Endothelial cell of umbilical vein (primary cell): Measurements from ENCODE around the gene ASB13. TPM values are rescaled to one million over a fixed set of nuclear protein-coding genes. Genes with fewer than 3 reads are reported as not detected.

Experiments
- BruUV-seq: library from RNA; stranded (reverse); fragments of 400-500 nt; replicated peaks from 2 replicates; lab custom pipeline; 2021; lab: Mats Ljungman, UMichigan
- CTCF ChIA-PET: fragments of 300-600, 350-600 bp; sonication (Branson Sonifier 250); formaldehyde crosslinking; loops from one replicate; lab custom pipeline; 2021; ENCODE audit warnings: antibody characterized with exemption, inconsistent platforms; lab: Charles Lee
- POLR2A ChIA-PET: fragments of 300-600, 350-600 bp; sonication (Branson Sonifier 250); formaldehyde crosslinking; loops from one replicate; lab custom pipeline; 2021; ENCODE audit warnings: antibody characterized with exemption, inconsistent platforms; lab: Charles Lee
- DNase-seq: peaks from one replicate; pipeline ENCODE4 v3.0.0-alpha.2; 2011; ENCODE audit warnings: low read depth, low spot score
- FAIRE-seq: peaks from 2 replicates; lab custom pipeline; 2011; peaks lifted over from hg19 to GRCh38; lab: Jason Lieb, UNC
- H2AFZ ChIP-seq: 2 replicates; pipeline ENCODE4 v1.6.0; 2012; ENCODE audit warnings: low read depth, low read length, control low read depth, inconsistent platforms
- H3K27ac ChIP-seq: 2 replicates; pipeline ENCODE4 v1.5.1; 2011; ENCODE audit warnings: low read depth, mild to moderate bottlenecking, control low read depth, low read length, moderate library complexity; ENCODE audit not compliant: insufficient read depth
- H3K27me3 ChIP-seq, 2 experiments: 2 replicates each; pipeline versions ENCODE4 v1.6.0 to v1.6.1; 2011; ENCODE audit warnings: low read length in 2 of 2, mixed read lengths in 1 of 2; ENCODE audit not compliant: control insufficient read depth in 2 of 2, insufficient read depth in 2 of 2
- H3K36me3 ChIP-seq, 2 experiments: 2 replicates in 1 of 2; 3 replicates in 1 of 2; pipeline ENCODE4 v1.5.1; 2011; ENCODE audit warnings: low read length in 2 of 2, mild to moderate bottlenecking in 1 of 2, moderate library complexity in 1 of 2; ENCODE audit not compliant: control insufficient read depth in 2 of 2, insufficient read depth in 2 of 2; ENCODE audit errors: extremely low read depth in 1 of 2
- H3K4me1 ChIP-seq: 3 replicates; pipeline ENCODE4 v1.5.1; 2011; ENCODE audit warnings: mild to moderate bottlenecking, low read length; ENCODE audit not compliant: control insufficient read depth, insufficient read depth; ENCODE audit errors: extremely low read depth
- H3K4me2 ChIP-seq: 2 replicates; pipeline ENCODE4 v1.6.1; 2011; ENCODE audit warnings: low read length, control low read depth, mixed read lengths; ENCODE audit not compliant: insufficient read depth
- H3K4me3 ChIP-seq, 3 experiments: fragments of 200-600 bp in 1 of 3; sonication (generic), shearing (Covaris generic) in 1 of 3; replicated peaks in 1 of 3; 2 replicates each; pipeline ENCODE4 v1.5.1; 2011 to 2016; ENCODE audit warnings: control low read depth in 3 of 3, low read length in 3 of 3, mild to moderate bottlenecking in 2 of 3, inconsistent platforms in 1 of 3, low read depth in 1 of 3, moderate library complexity in 1 of 3; ENCODE audit not compliant: insufficient read depth in 1 of 3
- H3K79me2 ChIP-seq: 2 replicates; pipeline ENCODE4 v1.6.0; 2012; ENCODE audit warnings: low read length, inconsistent platforms; ENCODE audit not compliant: control insufficient read depth, insufficient read depth
- H3K9ac ChIP-seq: replicated peaks from 2 replicates; pipeline ENCODE3; 2011; ENCODE audit warnings: low read length, control low read depth; ENCODE audit not compliant: insufficient read depth; ENCODE audit errors: extremely low read depth
- H3K9me1 ChIP-seq: replicated peaks from 3 replicates; pipeline ENCODE4 v1.6.0; 2011; ENCODE audit warnings: mild to moderate bottlenecking, low read length; ENCODE audit not compliant: control insufficient read depth, insufficient read depth; ENCODE audit errors: extremely low read depth
- H3K9me3 ChIP-seq: replicated peaks from 2 replicates; pipeline ENCODE4 v1.5.1; 2012; ENCODE audit warnings: low read length, inconsistent platforms; ENCODE audit not compliant: control insufficient read depth, insufficient read depth
- H4K20me1 ChIP-seq: replicated peaks from 2 replicates; pipeline ENCODE3; 2011; ENCODE audit warnings: mild to moderate bottlenecking, low read length; ENCODE audit not compliant: control insufficient read depth, insufficient read depth; ENCODE audit errors: extremely low read depth
- CTCF ChIP-seq, 2 donors: IDR thresholded peaks; 1 replicate in 1 of 2; 2 replicates in 1 of 2; pipeline ENCODE4 v1.5.1; 2011; ENCODE audit warnings: low read length in 2 of 2, mild to moderate bottlenecking in 2 of 2, moderate library complexity in 2 of 2, control low read depth in 1 of 2, inconsistent platforms in 1 of 2, low read depth in 1 of 2; ENCODE audit not compliant: insufficient read depth in 1 of 2; ENCODE audit errors: extremely low read depth in 1 of 2
- EZH2 ChIP-seq: IDR thresholded peaks from 2 replicates; pipeline ENCODE4 v1.6.1; 2012; ENCODE audit warnings: borderline replicate concordance, low read depth, mild to moderate bottlenecking, moderate library complexity, low read length, inconsistent platforms; ENCODE audit not compliant: severe bottlenecking
- FOS ChIP-seq: IDR thresholded peaks from 2 replicates; pipeline ENCODE4 v1.6.1; 2011; ENCODE audit warnings: mild to moderate bottlenecking, low read length, moderate library complexity, borderline replicate concordance; ENCODE audit not compliant: insufficient read depth
- GATA2 ChIP-seq: IDR thresholded peaks from 2 replicates; pipeline ENCODE4 v1.7.0; 2011; ENCODE audit warnings: low read depth, mild to moderate bottlenecking, moderate library complexity, mixed read lengths, low read length; ENCODE audit not compliant: insufficient read length, insufficient read depth
- JUN ChIP-seq: IDR thresholded peaks from 2 replicates; pipeline ENCODE4 v1.6.1; 2011; ENCODE audit warnings: borderline replicate concordance, low read depth; ENCODE audit not compliant: insufficient read length, insufficient read depth
- MAX ChIP-seq: IDR thresholded peaks from 2 replicates; pipeline ENCODE4 v1.6.1; 2011; ENCODE audit not compliant: insufficient read depth, insufficient read length
- MYC ChIP-seq: IDR thresholded peaks from one replicate; pipeline ENCODE4 v1.6.1; 2011; ENCODE audit warnings: mild to moderate bottlenecking, low read depth, low read length
- POLR2A ChIP-seq: IDR thresholded peaks from 2 replicates; pipeline ENCODE4 v1.6.1; 2012; ENCODE audit warnings: low read depth, mild to moderate bottlenecking, control low read depth, low read length
- POLR2AphosphoS5 ChIP-seq: IDR thresholded peaks from 2 replicates; pipeline ENCODE4 v1.6.1; 2012; ENCODE audit warnings: low read depth, mild to moderate bottlenecking, control low read depth, low read length, moderate library complexity; ENCODE audit not compliant: insufficient read depth
- dilution Hi-C: fragments of 300-500 bp; cut with MboI; formaldehyde crosslinking; loops from one replicate; pipeline ENCODE4 v1.15.0; 2019; ENCODE audit warnings: low sequenced_read_pairs; ENCODE audit not compliant: extremely low pct_ligation_motif_present
- intact Hi-C: fragments of 100-400 bp; cut with micrococcal nuclease; formaldehyde crosslinking; loops from one replicate; pipeline ENCODE4 v1.10.0; 2022
- polyA plus RNA-seq, 4 experiments: library from polyadenylated mRNA; depleted of rRNA in 3 of 4; stranded (reverse) in 3 of 4; unstranded in 1 of 4; fragments of >200 nt; gene quantifications; 2 replicates each; pipeline versions ENCODE4 v1.2.1 to v1.2.3, GENCODE V29; 2011 to 2012; ENCODE audit warnings: missing spikeins in 1 of 4
- total RNA-seq: library from RNA; stranded (reverse); gene quantifications from 2 replicates; pipeline ENCODE4 v1.2.3, GENCODE V29; 2021

The ASB13 gene
- total and polyA plus RNA-seq, 2 donors (not counting 3 experiments of a cell fraction or from before 2014, with no cell fraction given) = 6.3 to 7.3 TPM

DNA sequence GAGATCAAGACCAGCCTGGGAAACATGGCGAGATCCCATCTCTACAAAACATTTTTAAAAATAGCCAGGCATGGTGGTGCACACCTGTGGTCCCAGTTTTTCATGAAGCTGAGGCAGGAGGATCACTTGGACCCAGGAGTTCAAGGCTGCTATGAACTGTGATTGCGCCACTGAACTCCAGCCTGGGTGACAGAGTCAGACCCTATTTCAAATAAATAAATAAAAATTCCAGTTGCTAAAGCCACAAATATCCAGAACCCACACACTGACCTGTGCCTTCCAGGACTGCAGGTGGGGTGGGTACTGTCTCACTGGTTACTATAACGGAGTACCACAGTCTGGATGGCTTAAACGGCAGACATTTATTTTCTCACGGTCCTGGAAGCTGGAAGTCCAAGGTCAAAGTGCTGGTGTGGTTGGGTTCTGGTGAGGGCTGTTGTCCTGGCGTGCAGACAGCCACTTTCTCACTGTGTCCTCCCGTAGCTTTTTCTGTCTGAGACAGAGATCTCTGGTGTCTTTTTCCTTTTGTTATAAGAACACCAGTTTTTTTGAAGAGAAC lies 38.8 kb downstream of the ASB13 start:
- Histone ChIP-seq H3K27me3 (peaks cover 0 to 5% of the 10 kb centered on the region in 2 experiments), H3K9me3 (no peaks in the 10 kb centered on the region), H3K4me3 (no peak overlapping the region), H3K79me2 (no peaks in the 10 kb centered on the region), H3K36me3 (no peaks in the 10 kb centered on the region), H4K20me1 (no peaks in the 10 kb centered on the region), H3K9ac (no peak overlapping the region), H3K9me1 (no peaks in the 10 kb centered on the region), H3K4me2 (no peak overlapping the region), H2AFZ (no peak overlapping the region), H3K27ac (no peak overlapping the region), H3K4me1 (peaks cover 5% of the 10 kb centered on the region)
- TF ChIP-seq CTCF (IDR thresholded peaks at IDR 0.05; ENCODE audit: extremely low read depth in 1 of 2, insufficient read depth in 1 of 2, low read depth in 1 of 2, low read length in 2 of 2) (no peak), POLR2A (no peak), MAX (no peak), JUN (no peak), POLR2AphosphoS5 (no peak), EZH2 (no peak), GATA2 (no peak), MYC (no peak), FOS (no peak)
- DNase-seq = no peak
- POLR2A ChIA-PET = no interaction called here
- CTCF ChIA-PET = interaction anchor here (0.9 to 1.0 kb wide), 3 partner anchors 179 to 194 kb away, joined by 3 to 4 read pairs (median 3); no protein-coding TSS in a partner anchor
- dilution Hi-C loops = no loop called here
- FAIRE-seq = no peak
- no TSS peak for BruUV-seq
- intact Hi-C loops = no loop called here
